GM23248 (cell line): ENCODE measurements around the gene ITM2C. TPM values are rescaled to one million over a fixed set of nuclear protein-coding genes. Genes with fewer than 3 reads are reported as not detected.

Source experiments
- DNase-seq: peaks from one replicate; pipeline ENCODE4 v3.0.0-alpha.2; 2015
- H2AFZ ChIP-seq: fragments of 200-600 bp; sonication (generic); 2 replicates; pipeline ENCODE4 v1.6.1; 2016; ENCODE audit warnings: antibody characterized with exemption
- H3F3A ChIP-seq: fragments of 200-600 bp; sonication (generic); 2 replicates; pipeline ENCODE4 v1.6.1; 2016; ENCODE audit warnings: mild to moderate bottlenecking, antibody characterized with exemption, mixed run types; ENCODE audit not compliant: insufficient read depth
- H3K27ac ChIP-seq: fragments of 200-600 bp; sonication (generic); 2 replicates; pipeline ENCODE4 v1.5.1; 2016; ENCODE audit warnings: mild to moderate bottlenecking
- H3K27me3 ChIP-seq: fragments of 200-600 bp; sonication (generic); replicated peaks from 2 replicates; pipeline ENCODE4 v1.6.1; 2016; ENCODE audit warnings: mild to moderate bottlenecking; ENCODE audit not compliant: insufficient read depth
- H3K36me3 ChIP-seq: fragments of 200-600 bp; sonication (generic); 2 replicates; pipeline ENCODE4 v1.6.1; 2016; ENCODE audit warnings: low read depth, mild to moderate bottlenecking
- H3K4me1 ChIP-seq: fragments of 200-600 bp; sonication (generic); 2 replicates; pipeline ENCODE4 v1.6.1; 2016; ENCODE audit warnings: mild to moderate bottlenecking; ENCODE audit not compliant: insufficient read depth
- H3K4me2 ChIP-seq: fragments of 200-600 bp; sonication (generic); one replicate; pipeline ENCODE4 v1.6.1; 2016; ENCODE audit warnings: mild to moderate bottlenecking; ENCODE audit not compliant: unreplicated experiment
- H3K4me3 ChIP-seq: fragments of 200-600 bp; sonication (generic); 2 replicates; pipeline ENCODE4 v1.5.1; 2016; ENCODE audit warnings: mild to moderate bottlenecking
- H3K79me2 ChIP-seq: fragments of 200-600 bp; sonication (generic); 2 replicates; pipeline ENCODE4 v1.6.1; 2016; ENCODE audit warnings: mild to moderate bottlenecking; ENCODE audit not compliant: insufficient read depth
- H3K9ac ChIP-seq: fragments of 200-600 bp; sonication (generic); 2 replicates; pipeline ENCODE4 v1.6.1; 2016; ENCODE audit warnings: mild to moderate bottlenecking
- H3K9me2 ChIP-seq: fragments of 200-600 bp; sonication (generic); 2 replicates; pipeline ENCODE4 v1.6.1; 2016; ENCODE audit warnings: mixed run types, mild to moderate bottlenecking, moderate library complexity; ENCODE audit not compliant: insufficient read depth
- H3K9me3 ChIP-seq: fragments of 200-600 bp; sonication (generic); one replicate; pipeline ENCODE4 v1.6.1; 2017; ENCODE audit warnings: low read depth
- H4K20me1 ChIP-seq: fragments of 200-600 bp; sonication (generic); 2 replicates; pipeline ENCODE4 v1.6.0; 2016; ENCODE audit not compliant: insufficient read depth
- EZH2 ChIP-seq: fragments of 200-600 bp; sonication (generic); IDR thresholded peaks from 2 replicates; pipeline ENCODE4 v1.6.1; 2018; ENCODE audit warnings: antibody characterized with exemption, mild to moderate bottlenecking; ENCODE audit not compliant: insufficient read depth, poor library complexity, severe bottlenecking
- EZH2phosphoT487 ChIP-seq: fragments of 200-600 bp; sonication (generic); IDR thresholded peaks from 2 replicates; pipeline ENCODE4 v1.6.1; 2018; ENCODE audit warnings: antibody characterized with exemption, moderate library complexity, mild to moderate bottlenecking, low read depth; ENCODE audit not compliant: insufficient read depth
- WGBS, 2 experiments: methylation state at CpG; one replicate each; pipeline ENCODE4 v1.1.6; 2015 to 2017; ENCODE audit warnings: low lambda C conversion rate in 2 of 2, low coverage in 1 of 2; ENCODE audit errors: missing lambda C conversion rate in 2 of 2; 5-methylcytosine and 5-hydroxymethylcytosine counted together
- in situ Hi-C: fragments of 300-500 bp; cut with MboI; formaldehyde crosslinking; loops from 2 replicates; pipeline ENCODE4 v1.15.0; 2020
- polyA plus RNA-seq: library from polyadenylated mRNA; unstranded; fragments of >200 nt; fragmentation: Nextera tagmentation; extraction: Ambion mirVana; gene quantifications from 2 replicates; pipeline ENCODE4 v1.2.1, GENCODE V29; 2016
- total RNA-seq: library from RNA; depleted of rRNA; stranded (reverse); fragments of >200 nt; shearing (Covaris generic); gene quantifications from 2 replicates; pipeline ENCODE4 v1.2.3, GENCODE V29; 2014

Gene ITM2C
- total and polyA plus RNA-seq, 2 experiments from 2014 or later = 38.9 to 47.3 TPM

GRCh38 chr2:230893841-230894781 lies 29.4 kb downstream of the ITM2C start:
- no peak overlapping the region for H3K9ac ChIP-seq
- in situ Hi-C loops = no loop called here
- no peak overlapping the region for H2AFZ ChIP-seq
- no peak overlapping the region for H3K27ac ChIP-seq
- H3K27me3 ChIP-seq = peaks cover 45% of the 10 kb centered on the region
- no peaks in the 10 kb centered on the region for H3K79me2 ChIP-seq
- H4K20me1 ChIP-seq = no peaks in the 10 kb centered on the region
- DNase-seq = peak; percentile 26
- H3K4me3 ChIP-seq = no peak overlapping the region
- TF ChIP-seq EZH2 = no peak
- no peak for TF ChIP-seq EZH2phosphoT487
- no peaks in the 10 kb centered on the region for H3K4me1 ChIP-seq
- H3K4me2 ChIP-seq = no peak overlapping the region
- H3K9me2 ChIP-seq = no peaks in the 10 kb centered on the region
- WGBS, 2 experiments = 26 to 27% methylated on average over 18 to 19 of the region's 19 CpGs
- H3F3A ChIP-seq = no peaks in the 10 kb centered on the region
- no peaks in the 10 kb centered on the region for H3K36me3 ChIP-seq
- H3K9me3 ChIP-seq = no peaks in the 10 kb centered on the region

DNA sequence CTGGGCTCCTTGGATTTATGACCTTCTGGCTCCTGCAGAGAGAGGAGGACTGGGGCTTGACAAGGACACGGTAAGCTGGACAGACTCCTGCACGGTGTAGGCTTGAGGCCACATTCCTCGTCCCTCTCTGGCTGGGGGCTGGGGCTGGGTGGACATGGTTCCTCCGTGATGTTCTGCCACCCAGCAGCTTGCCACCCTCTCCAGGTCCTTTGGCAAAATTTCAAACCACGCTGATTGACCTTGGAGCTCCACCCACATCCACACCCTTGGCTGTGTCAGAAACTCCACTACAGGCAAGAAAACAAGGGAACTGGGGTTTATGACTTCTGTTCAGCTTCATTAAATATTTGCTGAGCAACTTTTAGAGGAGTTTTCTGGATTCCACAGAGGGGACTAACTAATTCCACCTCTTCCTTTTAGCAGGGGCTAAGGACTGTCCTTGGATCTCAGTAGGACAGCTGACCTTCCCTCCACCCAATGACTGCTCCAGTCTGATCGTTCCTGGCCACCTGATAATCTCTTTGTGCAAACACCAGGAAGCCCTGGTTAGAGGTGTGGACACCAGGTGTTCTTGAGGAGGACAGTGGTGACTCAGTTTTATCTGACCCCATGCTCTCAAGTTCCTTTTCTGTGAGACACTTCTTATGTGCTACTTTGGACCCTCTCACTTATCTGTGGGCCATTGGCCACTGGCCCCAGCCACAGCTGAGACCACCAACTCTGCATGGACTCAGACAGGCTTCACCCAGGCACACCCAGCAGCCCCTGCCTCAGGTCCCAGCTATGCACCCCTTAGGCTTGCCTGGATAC lies 31.0 kb downstream of the ITM2C start:
- Histone ChIP-seq H3K9me3 (no peaks in the 10 kb centered on the region), H3K36me3 (no peaks in the 10 kb centered on the region), H3K4me3 (no peak overlapping the region), H2AFZ (no peak overlapping the region), H3K9me2 (no peaks in the 10 kb centered on the region), H3K4me2 (no peak overlapping the region), H3K79me2 (no peaks in the 10 kb centered on the region), H3F3A (no peaks in the 10 kb centered on the region), H4K20me1 (no peaks in the 10 kb centered on the region), H3K4me1 (no peaks in the 10 kb centered on the region), H3K27me3 (peaks cover 47% of the 10 kb centered on the region), H3K9ac (no peak overlapping the region), H3K27ac (no peak overlapping the region)
- TF ChIP-seq EZH2phosphoT487 = no peak
- no peak for TF ChIP-seq EZH2
- WGBS, 2 experiments = 21 to 27% methylated on average over 6 of the region's 6 CpGs
- DNase-seq = no peak
- in situ Hi-C loops = no loop called here

- no peak overlapping the region for H3K4me3 ChIP-seq
- H3K79me2 ChIP-seq = no peaks in the 10 kb centered on the region
- in situ Hi-C loops = no loop called here
- no peaks in the 10 kb centered on the region for H3K4me1 ChIP-seq
- no peak overlapping the region for H3K27ac ChIP-seq
- no peak overlapping the region for H3K9ac ChIP-seq
- no peaks in the 10 kb centered on the region for H3F3A ChIP-seq
- no peak overlapping the region for H2AFZ ChIP-seq
- no peaks in the 10 kb centered on the region for H3K9me3 ChIP-seq
- WGBS, 2 experiments = 62 to 70% methylated on average over 19 of the region's 19 CpGs
- no peak for TF ChIP-seq EZH2
- no peak for TF ChIP-seq EZH2phosphoT487
- no peaks in the 10 kb centered on the region for H4K20me1 ChIP-seq
- no peak for DNase-seq
- H3K27me3 ChIP-seq = peaks cover 44% of the 10 kb centered on the region
- H3K36me3 ChIP-seq = no peaks in the 10 kb centered on the region
- no peak overlapping the region for H3K4me2 ChIP-seq
- H3K9me2 ChIP-seq = no peaks in the 10 kb centered on the region
These were observed 31.8 kb downstream of the ITM2C start for GRCh38 chr2:230896346-230897115.
